ENCODE measurements around the gene KIF5A.

DNA sequence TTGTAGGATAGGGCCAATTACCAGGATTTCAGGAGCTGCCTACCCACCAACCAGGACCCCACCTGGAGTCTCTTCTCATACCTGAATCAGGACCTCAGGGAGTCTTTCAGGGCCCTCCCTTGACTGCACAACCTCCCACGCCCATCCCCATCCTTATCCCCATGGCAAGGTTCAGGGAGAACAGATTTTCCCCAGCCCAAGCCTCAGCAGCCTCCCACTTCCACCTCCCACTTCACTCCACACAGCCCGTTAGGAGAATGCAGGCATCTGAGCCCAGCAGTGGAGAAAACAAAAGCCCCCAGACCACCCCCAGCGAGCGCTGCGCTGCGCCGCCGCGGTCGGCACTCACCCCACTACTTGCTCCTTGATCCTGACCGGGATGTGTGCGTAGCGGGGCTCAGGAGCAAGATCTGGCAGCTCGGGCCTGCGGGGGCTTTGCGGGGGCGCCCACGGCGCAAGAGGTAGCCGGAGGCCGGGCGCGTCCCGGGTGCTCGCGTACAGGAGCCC is 81.8 kb downstream of the KIF5A start:
- TF ChIP-seq, protein P1, sequence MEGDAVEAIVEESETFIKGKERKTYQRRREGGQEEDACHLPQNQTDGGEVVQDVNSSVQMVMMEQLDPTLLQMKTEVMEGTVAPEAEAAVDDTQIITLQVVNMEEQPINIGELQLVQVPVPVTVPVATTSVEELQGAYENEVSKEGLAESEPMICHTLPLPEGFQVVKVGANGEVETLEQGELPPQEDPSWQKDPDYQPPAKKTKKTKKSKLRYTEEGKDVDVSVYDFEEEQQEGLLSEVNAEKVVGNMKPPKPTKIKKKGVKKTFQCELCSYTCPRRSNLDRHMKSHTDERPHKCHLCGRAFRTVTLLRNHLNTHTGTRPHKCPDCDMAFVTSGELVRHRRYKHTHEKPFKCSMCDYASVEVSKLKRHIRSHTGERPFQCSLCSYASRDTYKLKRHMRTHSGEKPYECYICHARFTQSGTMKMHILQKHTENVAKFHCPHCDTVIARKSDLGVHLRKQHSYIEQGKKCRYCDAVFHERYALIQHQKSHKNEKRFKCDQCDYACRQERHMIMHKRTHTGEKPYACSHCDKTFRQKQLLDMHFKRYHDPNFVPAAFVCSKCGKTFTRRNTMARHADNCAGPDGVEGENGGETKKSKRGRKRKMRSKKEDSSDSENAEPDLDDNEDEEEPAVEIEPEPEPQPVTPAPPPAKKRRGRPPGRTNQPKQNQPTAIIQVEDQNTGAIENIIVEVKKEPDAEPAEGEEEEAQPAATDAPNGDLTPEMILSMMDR (IDR thresholded peaks at IDR 0.05), result no peak
- no peak for TF ChIP-seq POLR2A (IDR thresholded peaks at IDR 0.05)

Data from lower leg skin (tissue), 3 donors.